OCI-LY7 (cell line): ENCODE results near the gene CCIN. TPM values are rescaled to one million over a fixed set of nuclear protein-coding genes. Genes with fewer than 3 reads are reported as not detected.
A peak's percentile ranks its signal among the peaks of the same experiment; 100 is the strongest.

Experiments
- BruUV-seq: library from RNA; stranded (reverse); fragments of 400-500 nt; replicated peaks from 2 replicates; lab custom pipeline; 2021; lab: Mats Ljungman, UMichigan
- CTCF ChIA-PET: fragments of 300-600 bp; sonication (Branson Sonifier 250); formaldehyde crosslinking; loops from one replicate; lab custom pipeline; 2022; ENCODE audit warnings: antibody characterized with exemption; ENCODE audit not compliant: unreplicated experiment; lab: Charles Lee
- POLR2A ChIA-PET: fragments of 300-600 bp; sonication (Branson Sonifier 250); formaldehyde crosslinking; loops from one replicate; lab custom pipeline; 2022; ENCODE audit warnings: antibody characterized with exemption; lab: Charles Lee
- DNase-seq: peaks from one replicate; pipeline ENCODE4 v3.0.0-alpha.2; 2015; ENCODE audit warnings: low spot score
- H2AFZ ChIP-seq: fragments of 200-600 bp; sonication (generic), shearing (Covaris generic); 2 replicates; pipeline ENCODE4 v1.6.1; 2014; ENCODE audit warnings: mild to moderate bottlenecking, antibody characterized with exemption, low read length, moderate library complexity
- H3K27ac ChIP-seq: fragments of 200-600 bp; sonication (generic); 2 replicates; pipeline ENCODE4 v1.5.1; 2014; ENCODE audit warnings: mixed run types, low read depth, mild to moderate bottlenecking, moderate library complexity, low read length, inconsistent platforms; ENCODE audit not compliant: poor library complexity, severe bottlenecking
- H3K36me3 ChIP-seq: fragments of 200-600 bp; sonication (generic); 2 replicates; pipeline ENCODE4 v1.6.1; 2014; ENCODE audit warnings: mild to moderate bottlenecking, antibody characterized with exemption, low read length, moderate library complexity, mixed read lengths; ENCODE audit not compliant: insufficient read depth
- H3K4me1 ChIP-seq: fragments of 200-600 bp; sonication (generic); 2 replicates; pipeline ENCODE4 v1.5.1; 2014; ENCODE audit warnings: mild to moderate bottlenecking, low read length; ENCODE audit not compliant: insufficient read depth, poor library complexity, severe bottlenecking
- H3K4me2 ChIP-seq: fragments of 200-600 bp; sonication (generic); 2 replicates; pipeline ENCODE4 v1.6.1; 2014; ENCODE audit warnings: mild to moderate bottlenecking, low read length
- H3K4me3 ChIP-seq: fragments of 200-600 bp; sonication (generic); 2 replicates; pipeline ENCODE4 v1.5.1; 2014; ENCODE audit warnings: mild to moderate bottlenecking, low read depth, low read length; ENCODE audit not compliant: poor library complexity, severe bottlenecking
- H3K79me2 ChIP-seq: fragments of 200-600 bp; sonication (generic); 2 replicates; pipeline ENCODE4 v1.6.1; 2016; ENCODE audit warnings: low read depth, mild to moderate bottlenecking, low read length, moderate library complexity, mixed read lengths; ENCODE audit not compliant: insufficient read depth
- H3K9me2 ChIP-seq: fragments of 200-600 bp; sonication (generic); 2 replicates; pipeline ENCODE4 v1.6.1; 2016; ENCODE audit warnings: mild to moderate bottlenecking, low read length, mixed read lengths; ENCODE audit not compliant: insufficient read depth
- H3K9me3 ChIP-seq: fragments of 200-600 bp; sonication (generic); 2 replicates; pipeline ENCODE4 v1.6.1; 2014; ENCODE audit warnings: mild to moderate bottlenecking, mixed run types, low read length, mixed read lengths
- H4K20me1 ChIP-seq: fragments of 200-600 bp; sonication (generic); 2 replicates; pipeline ENCODE4 v1.6.1; 2014; ENCODE audit warnings: mild to moderate bottlenecking, antibody characterized with exemption, low read length, moderate library complexity, mixed read lengths; ENCODE audit not compliant: insufficient read depth
- EZH2phosphoT487 ChIP-seq: fragments of 200-600 bp; sonication (generic); IDR thresholded peaks from 2 replicates; pipeline ENCODE4 v1.6.1; 2018; ENCODE audit warnings: low read depth, borderline replicate concordance, mild to moderate bottlenecking, mixed run types, antibody characterized with exemption, low read length, moderate library complexity, mixed read lengths
- intact Hi-C: fragments of 100-400 bp; cut with micrococcal nuclease; formaldehyde crosslinking; loops from one replicate; pipeline ENCODE4 v1.10.0; 2022; ENCODE audit not compliant: unreplicated experiment
- total RNA-seq, 2 experiments: library from RNA; depleted of rRNA in 1 of 2; stranded (reverse); fragments of >200 nt in 1 of 2; shearing (Covaris generic) in 1 of 2; gene quantifications; 2 replicates each; pipeline ENCODE4 v1.2.3, GENCODE V29; 2014 to 2022
- TF ChIP-seq, protein P1 (sequence below): fragments of 200-600 bp; sonication (generic); conservative IDR thresholded peaks from 2 replicates; pipeline ENCODE4 v1.5.1; 2014; ENCODE audit warnings: mild to moderate bottlenecking, antibody characterized with exemption, low read length, moderate library complexity, mixed read lengths

CCIN gene
- total RNA-seq, 2 experiments from 2014 or later = not detected

DNA sequence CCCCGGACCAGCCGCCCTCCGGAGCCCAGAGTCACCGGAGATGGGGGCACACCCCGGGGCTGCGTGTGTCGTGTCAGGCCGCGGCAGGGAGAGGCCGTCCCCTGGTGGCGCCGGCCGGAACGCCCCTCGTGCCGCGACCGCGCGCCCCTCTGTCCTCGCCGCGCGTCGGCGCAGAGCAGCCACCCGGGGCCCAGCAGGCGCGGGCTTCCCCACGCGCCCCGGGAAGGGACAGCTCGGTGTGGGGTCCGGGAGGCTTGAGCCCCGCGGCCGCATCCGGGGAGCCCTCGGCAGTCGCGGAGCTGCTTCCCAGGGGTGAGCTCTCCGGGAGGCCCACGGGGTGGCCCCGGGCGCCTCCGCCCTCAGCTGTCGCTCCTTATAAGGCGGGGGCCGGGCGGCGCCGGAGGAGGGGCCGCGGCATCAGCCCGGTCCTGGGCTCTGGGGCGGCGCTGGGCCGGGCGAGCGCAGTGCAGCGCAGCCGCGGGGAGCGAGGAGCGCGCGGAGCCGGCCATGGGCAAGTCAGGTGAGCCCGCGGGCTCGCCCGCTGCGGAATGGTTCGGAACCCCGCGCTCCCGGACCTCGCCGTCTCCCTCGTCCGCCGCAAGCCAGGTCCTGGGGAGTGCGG lies 32.8 kb upstream of the CCIN start, which contains the start of gene GLIPR2:
TSS of gene GLIPR2 (plus strand) at position 462 of the 622 bp plus-strand sequence. CDS start at position 508, 46 bp downstream.
- DNase-seq = no peak
- ChIA-PET POLR2A (no interaction called here), CTCF (no interaction called here)
- Histone ChIP-seq H3K4me3 (no peak within 1 kb of the TSS), H3K4me1 (peaks cover 7% of the 10 kb centered on the region), H3K36me3 (no peaks in the 10 kb centered on the region), H3K9me2 (no peaks in the 10 kb centered on the region), H3K4me2 (peak within 1 kb of the TSS; percentile 25; the same call in 1 of the 2 replicates), H2AFZ (no peak within 1 kb of the TSS), H3K79me2 (no peaks in the 10 kb centered on the region), H3K27ac (no peak within 1 kb of the TSS), H4K20me1 (no peaks in the 10 kb centered on the region), H3K9me3 (no peaks in the 10 kb centered on the region)
- no TSS peak for BruUV-seq
- intact Hi-C loops = no loop called here
- TF ChIP-seq EZH2phosphoT487 = no peak
- TF ChIP-seq, protein P1, sequence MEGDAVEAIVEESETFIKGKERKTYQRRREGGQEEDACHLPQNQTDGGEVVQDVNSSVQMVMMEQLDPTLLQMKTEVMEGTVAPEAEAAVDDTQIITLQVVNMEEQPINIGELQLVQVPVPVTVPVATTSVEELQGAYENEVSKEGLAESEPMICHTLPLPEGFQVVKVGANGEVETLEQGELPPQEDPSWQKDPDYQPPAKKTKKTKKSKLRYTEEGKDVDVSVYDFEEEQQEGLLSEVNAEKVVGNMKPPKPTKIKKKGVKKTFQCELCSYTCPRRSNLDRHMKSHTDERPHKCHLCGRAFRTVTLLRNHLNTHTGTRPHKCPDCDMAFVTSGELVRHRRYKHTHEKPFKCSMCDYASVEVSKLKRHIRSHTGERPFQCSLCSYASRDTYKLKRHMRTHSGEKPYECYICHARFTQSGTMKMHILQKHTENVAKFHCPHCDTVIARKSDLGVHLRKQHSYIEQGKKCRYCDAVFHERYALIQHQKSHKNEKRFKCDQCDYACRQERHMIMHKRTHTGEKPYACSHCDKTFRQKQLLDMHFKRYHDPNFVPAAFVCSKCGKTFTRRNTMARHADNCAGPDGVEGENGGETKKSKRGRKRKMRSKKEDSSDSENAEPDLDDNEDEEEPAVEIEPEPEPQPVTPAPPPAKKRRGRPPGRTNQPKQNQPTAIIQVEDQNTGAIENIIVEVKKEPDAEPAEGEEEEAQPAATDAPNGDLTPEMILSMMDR = no peak

GRCh38 chr9:36136894-36137391 lies 32.2 kb upstream of the CCIN start:
- peak overlapping the region; percentile 25; the same call in 1 of the 2 replicates for H3K4me2 ChIP-seq
- no peaks in the 10 kb centered on the region for H3K79me2 ChIP-seq
- H3K9me2 ChIP-seq = no peaks in the 10 kb centered on the region
- no peaks in the 10 kb centered on the region for H4K20me1 ChIP-seq
- H3K27ac ChIP-seq = no peak overlapping the region
- no peak for DNase-seq
- H3K4me3 ChIP-seq = no peak overlapping the region
- POLR2A ChIA-PET = no interaction called here
- no peaks in the 10 kb centered on the region for H3K36me3 ChIP-seq
- no peak overlapping the region for H2AFZ ChIP-seq
- BruUV-seq = no TSS peak
- CTCF ChIA-PET = no interaction called here
- no peak for TF ChIP-seq EZH2phosphoT487
- TF ChIP-seq, protein P1 = no peak
- H3K4me1 ChIP-seq = peaks cover 7% of the 10 kb centered on the region
- no peaks in the 10 kb centered on the region for H3K9me3 ChIP-seq
- intact Hi-C loops = no loop called here

- no peak overlapping the region for H3K4me2 ChIP-seq
- ChIA-PET CTCF (no interaction called here), POLR2A (no interaction called here)
- H3K9me2 ChIP-seq = no peaks in the 10 kb centered on the region
- no peaks in the 10 kb centered on the region for H4K20me1 ChIP-seq
- intact Hi-C loops = no loop called here
- TF ChIP-seq, protein P1 = no peak
- TF ChIP-seq EZH2phosphoT487 = no peak
- H2AFZ ChIP-seq = no peak overlapping the region
- H3K27ac ChIP-seq = no peak overlapping the region
- no peak for DNase-seq
- no peaks in the 10 kb centered on the region for H3K79me2 ChIP-seq
- no peaks in the 10 kb centered on the region for H3K9me3 ChIP-seq
- H3K4me3 ChIP-seq = no peak overlapping the region
- H3K4me1 ChIP-seq = peaks cover 7% of the 10 kb centered on the region
- BruUV-seq = no TSS peak
- no peaks in the 10 kb centered on the region for H3K36me3 ChIP-seq
Measured at GRCh38 chr9:36137392-36138004, 31.7 kb upstream of the CCIN start.
